Activated CD4-positive, alpha-beta T cell treated with anti-CD3 and anti-CD28 coated beads, Interleukin-2, Interleukin-6, amounts not matched to agents 100 ng/mL and 50 ng/mL, durations not matched to agents 16 hours and 8 hours (primary cell): ENCODE data around the gene MRGPRD.
"Not testable (repeated sequence)": the region's sequence is repeated elsewhere in the genome, so short reads cannot be mapped to it uniquely, and the experiment has no call there.

Experiments used
- DNase-seq: peaks from one replicate; pipeline ENCODE4 v3.0.0-alpha.2; 2020

The MRGPRD gene

DNA sequence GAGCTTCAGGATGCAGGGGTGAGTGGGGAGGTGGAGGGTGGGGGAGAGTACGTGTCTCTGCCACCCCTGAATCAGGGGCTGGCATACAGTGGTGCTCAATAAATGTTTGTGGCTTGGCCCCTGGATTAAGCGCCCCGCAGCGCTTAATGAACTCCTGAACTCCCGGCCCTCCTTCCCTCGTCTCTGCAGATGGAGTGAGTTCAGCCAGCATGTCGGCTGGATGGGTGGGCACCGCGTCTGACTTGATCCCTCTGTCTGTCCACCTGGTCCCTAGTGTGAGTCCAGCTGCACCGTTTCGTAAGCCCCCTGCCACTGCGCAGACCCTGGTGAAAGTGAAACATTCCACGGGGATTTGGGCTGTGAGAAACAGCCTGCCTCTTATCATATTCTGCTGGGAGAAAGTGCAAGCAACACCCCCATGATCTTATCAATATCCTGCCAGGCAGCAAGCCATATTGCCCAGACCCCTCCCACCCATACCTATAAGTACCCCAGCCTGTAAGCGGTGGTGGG lies 12.0 kb upstream of the MRGPRD start:
- no peak for DNase-seq

DNA sequence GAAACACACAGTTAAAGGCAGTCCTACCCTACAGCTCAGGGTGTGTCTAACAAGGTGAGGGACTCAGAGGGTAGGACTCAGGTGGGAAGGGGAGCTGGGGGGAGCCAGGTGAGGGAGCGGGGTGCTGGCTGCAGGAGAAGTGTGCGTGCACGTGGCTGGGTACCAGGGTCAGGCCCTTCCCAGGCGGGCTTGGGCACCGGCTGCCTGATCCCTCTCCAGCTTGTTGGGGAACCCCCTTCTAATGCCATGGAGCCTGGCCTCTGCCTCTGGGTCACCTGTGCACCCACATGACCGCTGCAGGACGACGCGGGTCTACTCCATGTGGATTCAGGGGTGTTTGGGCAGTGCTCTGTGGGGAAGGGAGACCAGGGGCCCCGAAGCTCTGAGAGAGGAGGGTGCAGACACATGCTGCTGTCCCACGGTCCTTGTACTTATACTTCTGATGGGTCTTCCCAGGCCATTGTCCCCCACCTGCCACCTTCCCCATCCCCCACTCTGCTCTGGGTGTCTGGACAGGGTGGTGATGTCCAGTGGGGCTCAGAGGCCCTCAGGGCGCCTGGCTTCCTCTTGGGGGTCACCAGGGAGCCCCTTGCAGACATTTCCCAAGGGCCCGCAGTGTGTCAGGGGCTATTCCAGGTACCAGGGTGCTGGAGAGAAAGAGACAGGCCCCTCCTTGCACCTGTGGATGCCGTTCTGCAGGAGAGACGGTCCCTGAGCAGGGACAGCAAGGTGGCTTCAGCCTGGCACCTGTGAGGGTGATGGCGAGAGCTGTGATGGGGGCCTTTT lies 10.4 kb upstream of the MRGPRD start:
- DNase-seq = no peak

DNA sequence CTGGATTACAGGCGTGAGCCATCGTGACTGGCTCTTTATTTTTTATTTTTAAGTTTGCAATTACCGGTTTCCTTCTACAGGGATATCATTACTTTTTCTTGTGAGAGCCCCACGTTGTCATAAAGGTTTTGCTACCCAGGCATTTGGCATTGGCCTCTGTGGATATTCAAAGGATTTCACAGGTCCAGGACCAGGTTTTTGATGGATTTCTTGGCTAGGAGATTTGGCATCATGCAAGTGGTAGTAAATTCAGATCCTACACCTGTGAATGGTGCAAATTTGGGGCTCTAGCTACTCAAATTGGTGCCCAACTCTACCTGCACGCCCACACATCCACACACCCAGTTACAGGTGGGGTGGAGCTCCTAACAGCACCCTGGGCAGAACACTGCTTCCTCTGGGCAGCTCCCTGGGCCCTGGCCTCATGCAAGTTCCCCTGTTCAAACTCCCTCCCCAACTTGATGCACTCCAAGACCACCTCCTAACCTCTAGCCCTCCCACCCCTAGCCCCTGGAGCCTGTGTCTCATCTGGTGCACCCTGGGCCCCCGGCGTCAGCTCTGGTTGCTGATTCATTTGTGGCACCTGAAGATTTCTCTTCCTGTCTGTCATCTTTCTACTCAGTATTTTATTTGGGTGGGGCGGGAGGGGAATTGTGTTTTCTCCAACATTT lies 9.3 kb upstream of the MRGPRD start:
- DNase-seq = no peak

DNA sequence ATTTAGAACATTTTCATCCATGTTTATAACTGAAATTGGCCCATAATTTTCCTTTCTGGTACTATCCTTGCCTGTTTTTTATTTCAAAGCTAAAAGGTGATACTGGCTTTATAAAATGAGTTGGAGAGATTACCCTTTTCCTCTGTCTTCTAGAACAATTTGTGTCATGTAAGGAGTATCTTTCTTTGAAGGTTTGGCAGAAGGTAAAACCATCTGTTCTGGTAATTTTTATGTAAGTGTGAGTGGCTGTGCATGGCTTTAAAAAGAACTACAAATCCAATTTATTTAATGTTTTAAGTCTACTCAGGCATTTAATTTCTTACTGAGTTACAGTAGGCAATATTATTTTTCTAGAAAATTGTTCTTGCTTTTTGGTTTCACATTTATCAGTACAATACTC lies 7.7 kb upstream of the MRGPRD start:
- no peak for DNase-seq

DNA sequence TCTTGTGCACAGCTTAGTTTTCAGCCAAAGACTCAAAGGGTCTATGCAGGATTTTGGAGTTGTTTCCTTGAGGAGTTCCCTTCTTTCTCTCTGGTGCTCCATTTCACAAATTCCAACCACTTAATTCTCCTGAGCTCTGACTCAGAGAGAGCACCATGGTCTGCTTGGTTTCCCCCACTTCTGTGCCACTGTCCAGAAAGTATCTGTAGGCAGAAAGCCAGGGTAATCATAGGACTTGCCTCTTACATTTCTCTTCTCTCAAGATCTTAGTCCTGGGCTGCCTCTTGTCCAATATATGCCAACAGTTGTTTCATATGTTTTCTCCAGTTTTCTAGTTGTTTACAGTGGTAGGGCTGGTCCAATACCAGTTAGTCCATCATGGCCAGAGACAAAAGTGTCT lies 6.4 kb upstream of the MRGPRD start:
- DNase-seq = no peak

DNA sequence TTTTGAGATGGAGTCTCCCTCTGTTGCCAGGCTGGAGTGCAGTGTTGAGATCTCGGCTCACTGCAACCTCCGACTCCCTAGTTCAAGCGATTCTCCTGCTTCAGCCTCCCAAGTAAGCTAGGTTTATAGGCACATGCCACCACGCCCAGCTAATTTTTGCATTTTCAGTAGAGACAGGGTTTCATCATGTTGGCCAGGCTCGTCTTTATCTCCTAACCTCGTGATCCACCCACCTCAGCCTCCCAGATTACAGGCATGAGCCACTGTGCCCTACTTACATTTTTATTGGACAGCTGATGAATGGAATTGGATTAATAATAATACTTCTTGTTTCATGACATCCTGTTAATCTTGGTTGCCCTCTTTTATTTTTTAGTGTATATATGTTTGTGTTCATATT lies 3.0 kb upstream of the MRGPRD start:
- DNase-seq = no peak

DNA sequence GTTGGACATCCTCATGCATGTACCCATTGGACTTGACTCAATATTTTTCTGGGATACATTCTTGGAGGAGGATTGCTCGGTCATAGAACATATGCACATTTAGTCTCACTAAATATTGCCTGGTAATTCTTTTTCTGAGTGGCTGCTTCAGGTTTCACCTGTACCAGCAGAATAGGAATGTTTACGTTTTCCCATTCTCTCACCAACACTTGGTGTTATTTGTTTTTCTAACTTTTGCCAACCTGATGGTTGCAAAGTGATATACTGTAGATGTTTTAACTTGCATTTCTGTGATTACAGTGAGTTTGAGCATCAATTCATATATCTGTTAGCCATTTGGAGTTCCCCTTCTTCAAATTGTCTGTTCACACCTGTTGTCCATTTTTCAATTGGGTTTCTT lies 1.3 kb upstream of the MRGPRD start:
- no peak for DNase-seq

DNA sequence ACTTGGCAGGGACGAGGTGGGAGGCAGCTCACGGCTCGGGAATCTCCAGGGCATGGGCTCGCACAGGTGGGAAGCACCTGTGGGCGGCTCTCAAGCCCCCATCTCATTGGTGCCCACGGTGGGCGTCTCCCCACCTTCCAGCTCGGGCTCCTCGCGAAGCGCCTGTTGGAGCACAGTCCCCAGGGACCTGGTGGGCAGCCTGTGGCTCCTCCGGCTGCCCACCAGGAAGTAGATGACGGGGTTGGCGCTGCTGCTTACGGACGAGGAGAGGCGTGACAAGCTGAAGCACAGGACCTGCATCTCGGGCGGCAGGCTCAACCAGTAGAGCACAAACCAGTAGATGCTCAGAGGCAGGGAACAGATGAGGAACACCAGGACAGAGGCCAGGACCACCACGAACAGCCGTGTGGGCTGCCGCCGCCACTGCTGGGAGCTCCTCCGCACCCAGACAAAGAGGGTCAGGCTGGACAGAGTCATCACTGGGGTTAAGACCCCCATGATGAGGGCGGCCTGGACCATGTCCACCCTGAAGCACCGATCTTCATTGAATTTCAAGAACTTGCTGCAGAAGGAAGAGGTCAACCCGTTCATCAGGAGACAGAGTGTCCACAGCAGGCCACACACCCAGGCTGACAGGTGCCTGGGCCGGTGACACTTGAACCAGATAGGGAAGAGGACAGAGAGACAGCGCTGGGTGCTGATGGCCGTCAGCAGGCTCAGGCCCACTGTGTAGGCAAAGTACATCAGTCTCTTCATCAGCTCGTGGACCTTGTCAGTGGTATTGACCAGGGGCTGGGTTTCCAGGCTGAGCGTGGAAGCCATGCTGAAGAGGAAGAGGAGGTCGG lies 633 bp downstream of the MRGPRD start:
- DNase-seq = no peak

DNA sequence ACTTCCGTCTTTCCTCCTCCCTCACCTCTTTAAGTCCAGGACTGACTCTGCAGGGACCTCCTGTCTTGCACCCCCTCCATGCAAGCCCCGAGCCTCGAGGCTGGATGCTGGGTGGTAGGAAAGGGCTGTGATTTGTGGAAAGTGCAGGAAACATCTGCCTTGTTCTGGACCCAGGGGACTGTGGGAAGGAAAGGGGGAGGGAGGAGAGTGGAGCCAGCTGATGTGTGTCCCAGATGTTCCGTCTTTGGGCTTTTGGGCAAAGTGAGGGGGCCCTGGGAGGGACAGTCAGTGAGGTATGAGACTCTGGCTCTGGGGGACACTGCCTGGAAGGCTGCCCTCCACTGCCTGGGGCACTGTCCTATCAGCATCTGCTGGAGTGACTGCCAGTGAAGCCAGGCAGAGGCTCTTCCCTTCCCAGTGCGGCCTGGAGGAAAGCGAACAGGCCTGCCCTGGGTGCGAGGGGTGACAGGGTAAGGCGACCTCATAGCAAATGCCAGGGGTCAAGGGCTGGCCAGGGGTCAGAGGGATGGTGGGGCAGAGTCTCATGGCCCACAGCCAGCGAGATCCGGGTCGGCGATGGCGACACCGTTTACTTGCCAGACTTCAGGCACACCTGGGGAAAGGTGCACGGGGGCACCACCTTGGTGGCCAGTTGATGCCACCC lies 1.7 kb downstream of the MRGPRD start:
- DNase-seq = no peak

DNA sequence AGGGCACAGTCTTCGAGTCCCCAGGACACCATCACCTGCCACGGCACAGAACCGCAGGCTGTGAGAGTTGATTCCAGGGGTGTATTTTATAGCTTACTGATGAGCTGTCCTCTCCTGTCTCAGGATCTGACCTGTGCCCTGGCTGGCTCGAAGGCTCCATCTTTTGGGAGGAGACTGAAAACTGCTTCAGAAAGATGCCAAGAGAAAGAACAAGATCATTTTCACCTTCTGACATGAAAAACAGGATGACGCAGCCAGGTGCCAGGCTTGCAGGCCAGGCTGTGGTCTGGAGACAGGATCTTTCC lies 2.2 kb downstream of the MRGPRD start:
- no peak for DNase-seq

DNA sequence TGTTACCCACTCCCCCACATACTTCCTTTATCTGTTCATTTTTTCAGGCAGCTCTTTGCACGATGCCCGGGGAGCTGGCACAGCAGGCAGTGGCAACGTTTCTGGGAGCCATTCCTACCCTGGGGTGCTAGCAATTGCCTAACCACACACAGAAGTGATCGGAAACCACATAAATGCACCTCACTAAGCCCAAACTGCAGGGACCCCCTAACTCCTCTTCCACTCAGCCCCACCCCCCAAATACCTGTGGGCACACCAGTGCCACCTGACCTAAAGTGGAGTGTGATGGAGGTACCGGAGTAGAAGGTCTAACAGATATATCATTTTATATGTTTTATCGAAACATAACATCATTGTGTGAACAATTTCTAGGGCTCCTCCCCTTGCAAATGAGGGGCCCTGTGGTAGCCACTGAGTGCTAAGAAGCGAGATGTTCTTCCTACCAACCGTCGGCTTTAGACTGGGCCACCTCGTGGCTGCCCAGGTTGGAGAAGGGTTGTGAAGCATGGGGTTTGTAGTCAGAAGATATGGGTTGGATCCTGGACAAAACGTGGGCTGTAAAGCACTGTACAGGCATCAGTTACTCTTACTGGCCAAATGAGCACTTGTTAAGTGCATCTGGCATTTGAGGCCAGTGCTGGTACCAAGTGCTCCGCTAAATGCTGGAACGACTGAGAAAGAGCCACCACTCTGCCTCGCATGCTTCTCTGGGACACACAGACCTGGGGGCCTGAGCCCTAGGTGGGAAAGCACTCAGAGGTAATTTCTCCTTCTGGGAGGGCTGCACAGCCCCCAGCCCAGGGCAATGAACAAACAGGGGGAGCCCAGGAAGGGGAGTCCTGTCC lies 2.8 kb downstream of the MRGPRD start:
- no peak for DNase-seq

DNA sequence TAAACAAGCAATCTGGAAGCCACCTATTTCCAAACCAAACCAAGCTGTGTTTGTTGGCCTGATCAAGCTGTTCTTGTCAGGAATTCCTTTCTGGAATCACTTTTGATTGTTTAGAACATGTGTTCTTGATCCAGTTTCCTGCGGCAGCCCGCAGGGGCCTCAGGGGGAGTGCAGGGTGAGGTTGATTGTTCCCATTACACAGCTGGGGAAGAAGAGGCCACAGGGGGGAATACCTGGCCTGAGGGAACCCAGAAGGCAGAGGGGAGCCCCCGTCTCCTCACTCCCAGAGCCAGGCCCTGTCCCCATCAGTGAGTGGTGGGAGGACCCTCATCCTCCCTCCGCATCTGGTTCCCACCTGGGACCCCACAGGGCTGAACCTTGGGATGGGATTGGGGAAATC lies 4.2 kb downstream of the MRGPRD start:
- DNase-seq = no peak

DNA sequence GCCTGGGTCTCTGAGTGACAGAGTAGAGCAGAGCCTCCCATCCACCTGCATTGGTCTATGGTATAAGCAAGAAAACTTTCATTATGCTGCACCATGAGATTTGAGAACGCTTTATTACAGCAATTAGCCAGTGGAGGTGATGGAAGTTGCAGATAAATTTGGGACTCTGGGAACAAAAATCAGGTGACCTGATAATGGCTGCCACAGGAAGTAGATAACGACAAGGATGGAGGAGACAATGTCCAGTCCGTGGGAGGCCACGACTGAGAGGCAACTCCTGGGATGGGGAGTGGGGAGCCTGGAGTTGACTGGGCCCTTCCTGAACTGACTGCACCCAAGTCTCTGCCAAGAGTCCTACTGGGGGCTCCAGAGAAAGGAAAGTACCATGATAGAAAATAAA lies 4.7 kb downstream of the MRGPRD start:
- DNase-seq = no peak

DNA sequence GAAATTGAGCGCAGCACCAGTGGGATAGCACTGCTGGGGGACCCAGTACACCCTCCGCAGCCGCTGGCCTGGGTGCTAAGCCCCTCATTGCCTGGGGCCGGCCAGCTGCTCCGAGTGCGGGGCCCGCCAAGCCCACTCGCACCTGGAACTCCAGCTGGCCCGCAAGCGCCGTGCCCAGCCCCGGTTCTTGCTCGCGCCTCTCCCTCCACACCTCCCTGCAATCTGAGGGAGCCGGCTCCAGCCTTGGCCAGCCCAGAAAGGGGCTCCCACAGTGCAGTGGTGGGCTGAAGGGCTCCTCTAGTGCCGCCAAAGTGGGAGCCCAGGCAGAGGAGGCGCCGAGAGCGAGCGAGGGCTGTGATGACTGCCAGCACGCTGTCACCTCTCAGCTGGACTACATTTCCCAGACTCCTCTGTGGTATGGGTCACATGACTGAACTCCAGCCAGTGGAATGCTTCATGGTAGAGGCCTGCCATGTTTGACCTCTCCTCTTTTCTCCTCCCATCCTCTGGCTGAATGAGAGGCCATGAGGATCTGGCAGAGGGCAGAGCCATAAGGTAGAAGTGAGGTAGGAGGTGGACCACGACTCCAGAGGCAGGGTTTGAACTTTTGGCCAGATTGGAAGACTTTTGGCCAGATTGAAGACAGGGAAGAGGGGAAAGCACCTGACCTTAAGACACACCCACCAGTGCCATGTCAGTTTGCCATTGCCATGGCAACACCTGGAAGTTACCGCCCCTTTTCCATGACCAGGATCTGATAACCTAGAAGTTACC lies 6.2 kb downstream of the MRGPRD start:
- DNase-seq = peak; percentile 50

DNA sequence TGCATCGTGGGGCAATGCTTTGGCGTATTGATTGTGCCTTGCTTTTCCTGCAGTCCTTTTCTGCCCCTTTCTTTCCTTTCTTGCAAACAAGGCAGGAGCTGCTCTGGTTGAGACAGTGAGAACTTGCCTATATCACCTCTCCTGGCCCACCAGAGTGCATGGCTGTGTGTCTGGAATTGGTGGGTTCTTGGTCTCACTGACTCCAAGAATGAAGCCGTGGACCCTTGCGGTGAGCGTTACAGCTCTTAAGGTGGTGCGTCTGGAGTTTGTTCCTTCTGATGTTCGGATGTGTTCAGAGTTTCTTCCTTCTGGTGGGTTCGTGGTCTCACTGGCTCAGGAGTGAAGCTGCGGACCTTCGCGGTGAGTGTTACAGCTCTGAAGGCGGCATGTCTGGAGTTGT lies 7.1 kb downstream of the MRGPRD start:
- not testable (repeated sequence) for DNase-seq

DNA sequence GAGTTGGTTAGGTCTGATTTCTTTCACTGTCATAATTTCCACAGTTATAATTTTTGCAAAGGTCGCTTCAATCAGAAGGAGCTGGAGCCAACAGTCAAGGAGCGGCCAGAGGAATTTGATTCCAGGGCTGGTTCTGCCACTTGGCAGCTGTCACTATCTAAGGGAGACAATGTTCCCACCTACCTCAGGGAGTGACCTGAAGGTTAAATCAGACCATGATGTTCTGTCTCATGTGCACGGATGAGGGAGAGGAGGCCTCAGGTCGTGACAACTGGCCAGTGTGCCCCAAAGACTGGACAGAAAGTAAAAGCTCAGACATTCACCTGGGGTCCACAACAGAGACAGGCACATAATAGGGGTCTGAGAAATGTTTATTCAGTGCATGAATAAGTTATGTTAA lies 7.6 kb downstream of the MRGPRD start:
- no peak for DNase-seq

DNA sequence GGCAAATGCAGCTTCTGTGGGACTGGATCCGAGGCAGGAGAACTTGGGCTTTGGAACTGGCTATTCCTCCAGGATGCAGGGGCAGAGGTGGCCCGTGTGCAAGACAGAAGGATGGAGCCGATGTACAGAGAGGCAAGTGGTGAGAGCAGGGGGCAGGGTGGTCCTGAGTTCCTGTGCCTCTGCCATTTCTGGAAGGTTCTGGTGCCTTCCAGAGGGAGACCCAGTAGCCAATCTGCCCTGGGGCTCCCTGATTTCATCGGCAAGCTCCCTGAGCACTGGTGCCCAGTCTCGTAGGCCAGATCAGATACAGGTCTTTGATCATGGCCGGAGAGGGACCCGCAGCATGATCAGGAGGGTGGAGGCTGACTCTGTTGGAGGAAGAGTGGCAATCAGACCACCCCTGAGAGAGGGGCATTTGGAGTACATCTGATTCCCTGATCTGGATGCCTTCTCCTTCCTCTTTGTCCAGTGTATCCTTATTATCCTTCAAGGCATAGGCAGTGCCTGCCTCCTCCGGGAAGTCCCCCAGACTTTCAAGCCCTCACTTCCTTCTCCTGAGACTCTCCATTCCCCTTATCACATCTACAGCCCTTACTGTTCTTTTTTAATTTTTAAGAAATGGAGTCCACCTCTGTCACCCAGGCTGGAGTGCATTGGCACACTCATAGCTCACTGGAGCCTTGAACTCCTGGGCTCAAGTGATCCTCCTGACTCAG lies 9.7 kb downstream of the MRGPRD start:
- DNase-seq = no peak

DNA sequence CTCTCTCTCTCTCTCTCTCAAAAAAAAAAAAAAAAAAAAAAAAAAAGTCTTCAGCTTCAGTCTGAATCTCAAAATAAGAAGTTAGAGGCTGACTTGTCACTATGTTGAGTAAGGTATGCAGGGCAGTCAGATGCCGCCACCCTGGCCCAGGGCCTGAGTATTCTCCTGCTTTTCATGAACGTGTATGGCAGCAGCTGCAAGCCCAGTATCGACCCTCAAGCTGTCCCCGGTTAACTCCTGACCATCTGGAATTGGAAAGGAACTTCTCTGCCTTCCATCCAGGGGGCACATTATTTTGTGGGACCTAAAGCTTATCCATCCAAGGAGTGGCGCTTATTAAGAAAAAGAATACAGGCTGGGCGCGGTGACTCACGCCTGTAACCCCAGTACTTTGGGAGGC lies 11.4 kb downstream of the MRGPRD start:
- no peak for DNase-seq

DNA sequence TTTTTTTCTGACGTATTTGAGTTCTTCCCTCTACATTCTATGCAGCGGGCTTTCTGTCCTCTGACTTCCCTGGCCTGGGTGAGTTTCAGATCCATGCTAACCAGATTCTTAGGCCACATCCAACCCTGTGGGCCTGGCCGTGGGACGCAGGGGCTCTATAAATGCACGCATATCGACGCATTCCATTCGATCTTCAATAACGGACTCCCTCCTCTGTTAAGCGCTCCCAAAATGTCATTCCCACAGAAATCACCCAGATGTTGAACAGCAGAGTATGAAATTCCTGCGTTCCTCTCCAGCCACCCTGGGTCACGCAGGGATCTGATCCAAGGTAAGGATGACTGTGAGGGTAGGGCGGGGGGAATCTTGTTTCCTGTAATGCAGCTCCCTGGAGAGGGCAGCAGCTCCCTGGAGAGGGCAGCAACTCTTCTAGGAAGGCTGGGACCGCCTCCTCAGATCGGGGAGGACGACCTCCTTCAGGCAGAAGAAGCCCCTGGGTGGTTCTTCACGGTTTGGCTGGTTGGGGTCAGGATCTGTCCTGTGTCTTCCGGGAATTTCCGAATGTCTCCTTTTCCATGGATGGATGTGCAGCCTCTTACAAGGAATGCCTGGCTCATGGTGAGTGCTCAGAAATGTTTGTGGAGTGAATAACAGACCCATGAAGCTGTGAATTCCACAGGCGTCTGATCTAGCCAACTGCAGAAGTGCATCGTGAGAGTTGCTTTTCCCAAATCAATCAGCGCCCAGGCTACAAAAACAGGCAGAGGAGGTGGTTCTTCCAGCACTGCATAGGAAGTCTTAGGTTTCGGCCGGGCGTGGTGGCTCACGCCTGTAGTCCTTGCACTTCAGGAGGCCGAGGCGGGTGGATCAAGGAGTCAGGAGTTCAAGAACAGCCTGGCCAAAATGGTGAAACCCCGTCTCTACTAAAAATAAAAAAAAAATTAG lies 12.2 kb downstream of the MRGPRD start:
- DNase-seq = no peak
